ENCODE data around the gene DSP. TPM values are rescaled to one million over a fixed set of nuclear protein-coding genes. Genes with fewer than 3 reads are reported as not detected.
A peak's percentile ranks its signal among the peaks of the same experiment; 100 is the strongest.

Gene DSP
- total and polyA plus RNA-seq, 2 of the 13 experiments (the other 11 are each of a cell fraction or from before 2014, with no cell fraction given): 89.8 to 117 TPM

DNA sequence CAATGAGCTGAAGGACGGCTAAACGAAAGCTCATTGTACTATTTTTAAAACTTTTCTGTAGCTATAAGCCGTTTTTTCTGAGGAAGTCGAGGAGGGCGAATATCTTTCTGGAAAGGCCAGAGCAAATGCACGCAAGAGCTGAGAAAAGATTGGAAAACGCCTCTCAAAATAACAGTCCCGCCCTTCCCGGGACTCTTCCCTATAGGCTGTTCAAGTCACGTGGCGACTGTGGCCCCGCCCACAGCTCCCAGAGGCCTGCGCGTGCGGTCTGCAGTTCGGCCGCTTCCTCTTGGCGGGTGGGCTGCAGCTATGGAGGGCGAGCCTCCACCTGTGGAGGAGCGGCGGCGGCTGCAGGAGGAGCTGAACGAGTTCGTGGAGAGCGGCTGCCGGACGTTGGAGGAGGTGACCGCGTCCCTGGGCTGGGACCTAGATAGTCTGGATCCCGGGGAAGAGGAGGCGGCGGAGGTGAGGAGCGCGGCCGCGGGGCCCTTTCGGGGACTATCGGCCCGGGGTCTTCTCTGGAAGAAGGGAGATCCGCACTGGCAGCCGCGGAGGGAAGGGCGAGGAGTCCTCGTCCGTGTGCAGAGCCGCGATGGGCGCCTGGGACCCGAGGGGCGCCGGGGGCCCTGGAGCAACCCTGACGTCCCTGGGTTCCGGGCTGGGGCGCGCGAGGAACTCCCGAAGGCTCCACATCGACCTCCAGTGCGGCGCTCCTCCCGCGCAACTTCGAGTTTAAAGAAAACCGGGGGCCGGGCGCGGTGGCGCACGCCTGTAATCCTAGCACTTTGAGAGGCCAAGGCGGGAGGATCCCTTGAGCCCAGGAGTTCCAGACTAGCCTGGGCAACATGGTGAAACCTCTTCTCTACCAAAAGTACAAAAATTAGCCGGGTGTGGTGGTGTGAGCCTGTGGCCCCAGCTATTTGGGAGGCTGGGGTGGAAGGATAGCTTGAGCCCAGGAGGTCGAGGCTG, 48.8 kb downstream of the DSP start, which contains the start of gene SNRNP48 (continued):
- TF ChIP-seq RFX1 (IDR thresholded peaks at IDR 0.05) (no peak), PHF21A (CRISPR knock-in tag; IDR thresholded peaks at IDR 0.05) (no peak; the same call in 1 of the 2 replicates), NFRKB (IDR thresholded peaks at IDR 0.05) (no peak), REST (IDR thresholded peaks at IDR 0.05; ENCODE audit: borderline replicate concordance in 1 of 2, low read depth in 1 of 2, low read length in 2 of 2) (peak in 1 of 2 experiments; percentile 55; a peak in 1 of 4 replicates), CAMTA2 (CRISPR knock-in tag; IDR thresholded peaks at IDR 0.05; ENCODE audit: borderline replicate concordance) (0 out of 2 replicates have a peak, but pooled peaks have one; percentile 59), SETDB1 (CRISPR knock-in tag; IDR thresholded peaks at IDR 0.05; ENCODE audit: borderline replicate concordance) (no peak), NR2F6 (IDR thresholded peaks at IDR 0.05) (no peak), NR2F6 (CRISPR knock-in tag; IDR thresholded peaks at IDR 0.05) (0 out of 2 replicates have a peak, but pooled peaks have one; percentile 25), EED (CRISPR knock-in tag; IDR thresholded peaks at IDR 0.05) (0 out of 2 replicates have a peak, but pooled peaks have one; percentile 83), EEA1 (CRISPR knock-in tag; IDR thresholded peaks at IDR 0.05; ENCODE audit: borderline replicate concordance) (peak; percentile 96; the same call in 1 of the 2 replicates), PAX8 (CRISPR knock-in tag; IDR thresholded peaks at IDR 0.05; ENCODE audit: borderline replicate concordance) (peak; percentile 89), PHF20 (CRISPR knock-in tag; IDR thresholded peaks at IDR 0.05) (peak; percentile 75), NFATC3 (CRISPR knock-in tag; IDR thresholded peaks at IDR 0.05) (no peak), HNF1A (IDR thresholded peaks at IDR 0.05; ENCODE audit: low read depth) (no peak), HNF1A (CRISPR knock-in tag; IDR thresholded peaks at IDR 0.05; ENCODE audit: borderline replicate concordance) (peak; percentile 82; the same call in 1 of the 2 replicates), MXI1 (IDR thresholded peaks at IDR 0.05; ENCODE audit: borderline replicate concordance, low read depth, low read length) (peak; percentile 81; the same call in 1 of the 3 replicates), ZFAT (CRISPR knock-in tag; conservative IDR thresholded peaks at IDR 0.05) (no peak; the same call in 1 of the 2 replicates), STAG1 (CRISPR knock-in tag; IDR thresholded peaks at IDR 0.05) (peak; percentile 22), GZF1 (CRISPR knock-in tag; IDR thresholded peaks at IDR 0.05) (no peak), AKAP8 (CRISPR knock-in tag; IDR thresholded peaks at IDR 0.05) (0 out of 2 replicates have a peak, but pooled peaks have one; percentile 50), ONECUT2 (CRISPR knock-in tag; IDR thresholded peaks at IDR 0.05) (no peak; the same call in 1 of the 2 replicates)
- TF ChIP-seq, protein P1, sequence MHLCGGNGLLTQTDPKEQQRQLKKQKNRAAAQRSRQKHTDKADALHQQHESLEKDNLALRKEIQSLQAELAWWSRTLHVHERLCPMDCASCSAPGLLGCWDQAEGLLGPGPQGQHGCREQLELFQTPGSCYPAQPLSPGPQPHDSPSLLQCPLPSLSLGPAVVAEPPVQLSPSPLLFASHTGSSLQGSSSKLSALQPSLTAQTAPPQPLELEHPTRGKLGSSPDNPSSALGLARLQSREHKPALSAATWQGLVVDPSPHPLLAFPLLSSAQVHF (CRISPR knock-in tag; IDR thresholded peaks at IDR 0.05): 0 out of 2 replicates have a peak, but pooled peaks have one; percentile 61
